HL-60 (cell line): ENCODE data around the gene HS1BP3.

Experiments used
- DNase-seq, 2 experiments: peaks; one replicate each; pipeline ENCODE4 v3.0.0-alpha.2; 2010 to 2020; ENCODE audit warnings: low read depth in 1 of 2, low spot score in 1 of 2
- H3K27ac ChIP-seq: fragments of 250-450 bp; sonication (Bioruptor Pico); replicated peaks from 2 replicates; pipeline ENCODE4 v1.5.1; 2020; ENCODE audit warnings: mild to moderate bottlenecking, moderate library complexity
- H3K27me3 ChIP-seq: fragments of 250-450 bp; sonication (Bioruptor Pico); 2 replicates; pipeline ENCODE4 v1.5.1; 2021; ENCODE audit warnings: mild to moderate bottlenecking, moderate library complexity; ENCODE audit not compliant: insufficient read depth, poor library complexity, severe bottlenecking
- H3K4me3 ChIP-seq: replicated peaks from 2 replicates; pipeline ENCODE4 v1.5.1; 2011; ENCODE audit warnings: mild to moderate bottlenecking, control low read depth, low read length; ENCODE audit not compliant: insufficient read depth
- GABPA ChIP-seq: IDR thresholded peaks from 2 replicates; pipeline ENCODE4 v1.6.1; 2012; ENCODE audit warnings: low read depth
- POLR2AphosphoS5 ChIP-seq: IDR thresholded peaks from 2 replicates; pipeline ENCODE4 v1.6.1; 2012; ENCODE audit warnings: low read depth
- REST ChIP-seq: IDR thresholded peaks from 2 replicates; pipeline ENCODE4 v1.6.1; 2012; ENCODE audit warnings: low read depth; ENCODE audit not compliant: insufficient replicate concordance
- SPI1 ChIP-seq: IDR thresholded peaks from 2 replicates; pipeline ENCODE4 v1.6.1; 2012; ENCODE audit warnings: low read depth, mild to moderate bottlenecking, borderline replicate concordance
- TF ChIP-seq, protein P1 (sequence below): IDR thresholded peaks from one replicate; pipeline ENCODE4 v1.5.1; 2011; ENCODE audit warnings: low read length, control low read depth, inconsistent platforms; ENCODE audit not compliant: insufficient read depth

HS1BP3 gene

DNA sequence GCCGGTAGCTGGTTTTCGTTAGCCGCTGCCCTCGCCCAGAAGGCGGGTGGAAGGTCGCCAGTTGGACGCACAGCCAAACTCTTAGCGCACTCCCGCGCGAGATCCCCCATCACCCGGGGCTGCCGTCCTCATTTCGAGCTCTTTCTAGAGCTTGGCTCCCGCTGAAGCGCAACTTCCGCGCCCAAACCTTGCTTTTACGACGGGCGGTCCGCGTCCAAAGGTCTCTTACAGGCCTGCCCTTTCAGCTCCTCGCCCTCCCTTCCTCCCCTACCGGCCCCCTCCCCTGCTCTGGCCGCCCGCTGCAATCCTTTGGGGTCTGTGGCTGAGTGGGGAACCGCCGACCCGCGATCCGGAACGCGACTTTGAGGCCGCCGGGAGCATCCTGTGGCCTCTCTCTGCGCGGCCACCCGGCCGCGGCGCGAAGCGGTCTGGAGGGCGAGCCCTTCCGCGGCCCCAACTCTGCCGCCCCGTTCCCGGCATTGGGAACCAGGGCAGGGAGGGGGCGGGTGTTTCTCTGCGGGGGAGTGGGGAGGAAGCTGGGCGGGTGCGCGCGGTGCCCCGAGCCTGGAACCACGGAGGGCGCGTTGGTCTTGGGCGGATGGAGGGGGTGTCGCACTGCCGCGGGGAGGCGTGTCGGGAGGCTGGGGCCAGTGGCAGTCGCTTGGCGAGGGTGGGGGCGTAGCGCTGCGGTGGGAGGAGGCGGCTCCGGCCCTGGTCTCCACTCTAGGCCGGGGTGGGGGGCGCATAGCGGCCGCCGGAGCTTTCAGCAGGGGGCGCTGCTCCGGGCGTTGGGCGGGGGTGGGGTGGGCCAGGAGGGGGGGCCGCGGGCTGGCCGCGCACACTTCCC, 15.6 kb upstream of the HS1BP3 start, which contains the start of gene GDF7:
GDF7 (plus strand) TSS at position 841 of the 847 bp plus-strand sequence. CDS start 96 bp downstream, outside the sequence.
- TF ChIP-seq POLR2AphosphoS5 = no peak
- TF ChIP-seq SPI1 = no peak
- TF ChIP-seq REST = no peak
- no peak for TF ChIP-seq GABPA
- TF ChIP-seq, protein P1, sequence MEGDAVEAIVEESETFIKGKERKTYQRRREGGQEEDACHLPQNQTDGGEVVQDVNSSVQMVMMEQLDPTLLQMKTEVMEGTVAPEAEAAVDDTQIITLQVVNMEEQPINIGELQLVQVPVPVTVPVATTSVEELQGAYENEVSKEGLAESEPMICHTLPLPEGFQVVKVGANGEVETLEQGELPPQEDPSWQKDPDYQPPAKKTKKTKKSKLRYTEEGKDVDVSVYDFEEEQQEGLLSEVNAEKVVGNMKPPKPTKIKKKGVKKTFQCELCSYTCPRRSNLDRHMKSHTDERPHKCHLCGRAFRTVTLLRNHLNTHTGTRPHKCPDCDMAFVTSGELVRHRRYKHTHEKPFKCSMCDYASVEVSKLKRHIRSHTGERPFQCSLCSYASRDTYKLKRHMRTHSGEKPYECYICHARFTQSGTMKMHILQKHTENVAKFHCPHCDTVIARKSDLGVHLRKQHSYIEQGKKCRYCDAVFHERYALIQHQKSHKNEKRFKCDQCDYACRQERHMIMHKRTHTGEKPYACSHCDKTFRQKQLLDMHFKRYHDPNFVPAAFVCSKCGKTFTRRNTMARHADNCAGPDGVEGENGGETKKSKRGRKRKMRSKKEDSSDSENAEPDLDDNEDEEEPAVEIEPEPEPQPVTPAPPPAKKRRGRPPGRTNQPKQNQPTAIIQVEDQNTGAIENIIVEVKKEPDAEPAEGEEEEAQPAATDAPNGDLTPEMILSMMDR = no peak
- DNase-seq = no peak
- Histone ChIP-seq H3K4me3 (peak within 1 kb of the TSS; percentile 34), H3K27ac (no peak within 1 kb of the TSS), H3K27me3 (peaks cover 47% of the 10 kb centered on the region)

DNA sequence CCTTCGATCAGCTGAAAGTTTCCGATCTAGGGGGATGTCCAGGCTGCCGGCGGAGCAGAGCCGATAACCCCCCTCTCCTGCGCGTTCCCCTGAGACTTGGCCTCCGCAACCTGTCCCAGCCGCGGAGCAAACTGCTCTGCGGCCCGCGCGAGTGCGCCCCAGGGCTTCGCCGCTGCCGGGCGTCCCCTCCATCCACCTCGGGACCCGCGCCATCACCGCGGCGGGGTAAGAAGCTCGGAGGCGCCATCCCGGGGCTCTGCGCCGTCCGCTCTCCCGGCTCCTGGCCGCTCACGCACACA, 15.1 kb upstream of the HS1BP3 start:
- H3K27ac ChIP-seq = no peak overlapping the region
- peaks cover 47% of the 10 kb centered on the region for H3K27me3 ChIP-seq
- H3K4me3 ChIP-seq = no peak overlapping the region
- TF ChIP-seq GABPA (no peak), SPI1 (no peak), POLR2AphosphoS5 (no peak), REST (no peak)
- TF ChIP-seq, protein P1 = no peak
- no peak for DNase-seq

DNA sequence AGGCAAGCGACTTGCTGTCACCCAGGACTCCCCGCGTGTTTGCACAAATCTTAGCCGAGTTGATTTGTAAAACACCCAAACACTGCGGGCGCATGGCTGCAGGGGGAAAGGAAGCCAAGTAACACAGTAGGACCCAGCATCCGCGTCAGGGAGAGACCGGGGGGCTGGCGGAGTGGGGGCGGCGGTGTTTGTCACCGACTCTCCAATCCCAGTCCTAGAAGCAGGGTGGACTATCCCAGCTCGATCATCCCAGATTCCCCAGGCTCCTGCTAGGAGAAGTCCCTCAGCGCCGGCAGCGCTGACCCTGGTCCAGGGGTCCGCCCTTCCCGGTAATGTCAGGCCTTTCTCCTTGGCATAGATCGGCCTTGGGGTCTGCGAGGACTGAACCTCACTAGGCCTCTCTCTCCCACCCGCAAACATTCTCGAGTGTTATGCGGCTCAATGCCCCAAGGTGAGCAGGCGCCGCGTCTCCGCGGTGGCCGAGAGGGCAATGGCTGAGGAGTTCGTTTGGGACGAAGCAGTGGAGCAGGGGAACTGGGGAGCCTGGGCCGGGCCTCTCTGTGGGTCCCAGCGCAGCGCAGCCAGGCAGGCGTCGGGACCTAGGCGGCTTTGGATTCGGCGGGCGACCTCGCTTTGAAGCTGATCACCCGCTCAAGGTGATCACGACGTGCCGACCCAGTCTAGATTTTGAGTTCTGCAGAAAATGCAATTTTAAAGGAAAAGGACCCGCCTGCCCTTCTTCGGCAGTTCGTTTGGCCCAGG, 14.5 kb upstream of the HS1BP3 start:
- Histone ChIP-seq H3K4me3 (no peak overlapping the region), H3K27ac (no peak overlapping the region), H3K27me3 (peaks cover 47% of the 10 kb centered on the region)
- no peak for DNase-seq
- TF ChIP-seq REST (no peak), GABPA (no peak), POLR2AphosphoS5 (no peak), SPI1 (no peak)
- TF ChIP-seq, protein P1 = no peak
